Cardiac muscle cell (in vitro differentiated cells and primary cell): ENCODE data around the gene FAM227A. TPM values are rescaled to one million over a fixed set of nuclear protein-coding genes. Genes with fewer than 3 reads are reported as not detected.
A peak's percentile ranks its signal among the peaks of the same experiment; 100 is the strongest.
"Not testable (repeated sequence)": the region's sequence is repeated elsewhere in the genome, so short reads cannot be mapped to it uniquely, and the experiment has no call there.

Experiments used
- DNase-seq, 2 donors: peaks; one replicate each; pipeline versions ENCODE4 v3.0.0 to v3.0.0-alpha.2; 2010 to 2017; ENCODE audit warnings: low read depth in 1 of 2, low spot score in 1 of 2
- H3K27ac ChIP-seq: fragments of 200-600 bp; sonication (generic); 2 replicates; pipeline ENCODE4 v1.5.1; 2016
- H3K27me3 ChIP-seq: fragments of 200-600 bp; sonication (generic); 2 replicates; pipeline ENCODE4 v1.6.0; 2016; ENCODE audit warnings: control low read depth
- H3K36me3 ChIP-seq: fragments of 200-600 bp; sonication (generic); 2 replicates; pipeline ENCODE4 v1.5.1; 2016; ENCODE audit warnings: control low read depth
- H3K4me1 ChIP-seq: fragments of 200-600 bp; sonication (generic); 2 replicates; pipeline ENCODE4 v1.8.1; 2017; ENCODE audit warnings: low read depth, mild to moderate bottlenecking, mixed run types
- H3K4me3 ChIP-seq: fragments of 200-600 bp; sonication (generic); 2 replicates; pipeline ENCODE4 v1.5.1; 2016; ENCODE audit warnings: mild to moderate bottlenecking
- H3K9me3 ChIP-seq: fragments of 200-600 bp; sonication (generic); 2 replicates; pipeline ENCODE4 v1.5.1; 2017; ENCODE audit warnings: low read depth, mild to moderate bottlenecking, control low read depth
- polyA plus RNA-seq: library from polyadenylated mRNA; unstranded; fragments of >200 nt; fragmentation: Nextera tagmentation; extraction: Ambion mirVana; gene quantifications from 2 replicates; pipeline ENCODE4 v1.2.1, GENCODE V29; 2016
- total RNA-seq: library from RNA; depleted of rRNA; stranded (reverse); fragments of >200 nt; gene quantifications from 2 replicates; pipeline ENCODE4 v1.2.3, GENCODE V29; 2016
- TF ChIP-seq, protein P1 (sequence below): IDR thresholded peaks from 2 replicates; pipeline ENCODE4 v1.5.1; 2012; ENCODE audit warnings: low read depth, mild to moderate bottlenecking, low read length

FAM227A gene
- total and polyA plus RNA-seq, 2 experiments from 2014 or later, result 4.5 to 7.4 TPM

GRCh38 chr22:38629108-38629507, 27.1 kb downstream of the FAM227A start:
- Histone ChIP-seq H3K4me1 (no peaks in the 10 kb centered on the region), H3K27ac (no peak overlapping the region), H3K4me3 (no peak overlapping the region), H3K27me3 (no peaks in the 10 kb centered on the region), H3K36me3 (no peaks in the 10 kb centered on the region), H3K9me3 (no peaks in the 10 kb centered on the region)
- DNase-seq, result no peak
- TF ChIP-seq, protein P1, sequence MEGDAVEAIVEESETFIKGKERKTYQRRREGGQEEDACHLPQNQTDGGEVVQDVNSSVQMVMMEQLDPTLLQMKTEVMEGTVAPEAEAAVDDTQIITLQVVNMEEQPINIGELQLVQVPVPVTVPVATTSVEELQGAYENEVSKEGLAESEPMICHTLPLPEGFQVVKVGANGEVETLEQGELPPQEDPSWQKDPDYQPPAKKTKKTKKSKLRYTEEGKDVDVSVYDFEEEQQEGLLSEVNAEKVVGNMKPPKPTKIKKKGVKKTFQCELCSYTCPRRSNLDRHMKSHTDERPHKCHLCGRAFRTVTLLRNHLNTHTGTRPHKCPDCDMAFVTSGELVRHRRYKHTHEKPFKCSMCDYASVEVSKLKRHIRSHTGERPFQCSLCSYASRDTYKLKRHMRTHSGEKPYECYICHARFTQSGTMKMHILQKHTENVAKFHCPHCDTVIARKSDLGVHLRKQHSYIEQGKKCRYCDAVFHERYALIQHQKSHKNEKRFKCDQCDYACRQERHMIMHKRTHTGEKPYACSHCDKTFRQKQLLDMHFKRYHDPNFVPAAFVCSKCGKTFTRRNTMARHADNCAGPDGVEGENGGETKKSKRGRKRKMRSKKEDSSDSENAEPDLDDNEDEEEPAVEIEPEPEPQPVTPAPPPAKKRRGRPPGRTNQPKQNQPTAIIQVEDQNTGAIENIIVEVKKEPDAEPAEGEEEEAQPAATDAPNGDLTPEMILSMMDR, result no peak

- no peak overlapping the region for H3K4me3 ChIP-seq
- H3K9me3 ChIP-seq, result no peaks in the 10 kb centered on the region
- H3K36me3 ChIP-seq, result no peaks in the 10 kb centered on the region
- no peaks in the 10 kb centered on the region for H3K4me1 ChIP-seq
- no peak for DNase-seq
- TF ChIP-seq, protein P1, result no peak
- H3K27ac ChIP-seq, result no peak overlapping the region
- H3K27me3 ChIP-seq, result no peaks in the 10 kb centered on the region
Measured at GRCh38 chr22:38628444-38628843, 27.7 kb downstream of the FAM227A start.

DNA sequence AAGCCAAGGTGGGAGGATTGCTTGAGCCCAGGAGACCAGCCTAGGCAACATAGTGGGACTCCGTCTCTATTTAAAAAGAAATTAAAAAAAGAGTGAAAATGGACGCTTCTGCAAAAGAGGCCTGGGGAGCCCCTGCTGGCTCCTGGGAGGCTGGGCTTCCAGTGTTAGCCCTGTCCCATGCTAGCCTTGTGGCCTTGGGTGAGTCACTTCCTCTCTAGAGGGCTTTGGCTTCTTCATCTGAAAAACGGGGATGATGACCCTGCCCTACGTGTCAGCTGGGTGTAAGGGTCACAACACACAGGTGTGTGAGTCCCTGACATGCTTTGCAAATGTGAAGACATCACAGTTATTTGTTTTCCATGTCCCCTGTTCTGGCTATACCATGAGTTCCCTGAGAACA, 32.8 kb downstream of the FAM227A start:
- TF ChIP-seq, protein P1, result no peak
- Histone ChIP-seq H3K4me1 (no peaks in the 10 kb centered on the region), H3K27me3 (no peaks in the 10 kb centered on the region), H3K27ac (no peak overlapping the region), H3K36me3 (peaks cover 4% of the 10 kb centered on the region), H3K4me3 (no peak overlapping the region), H3K9me3 (no peaks in the 10 kb centered on the region)
- DNase-seq, result no peak

DNA sequence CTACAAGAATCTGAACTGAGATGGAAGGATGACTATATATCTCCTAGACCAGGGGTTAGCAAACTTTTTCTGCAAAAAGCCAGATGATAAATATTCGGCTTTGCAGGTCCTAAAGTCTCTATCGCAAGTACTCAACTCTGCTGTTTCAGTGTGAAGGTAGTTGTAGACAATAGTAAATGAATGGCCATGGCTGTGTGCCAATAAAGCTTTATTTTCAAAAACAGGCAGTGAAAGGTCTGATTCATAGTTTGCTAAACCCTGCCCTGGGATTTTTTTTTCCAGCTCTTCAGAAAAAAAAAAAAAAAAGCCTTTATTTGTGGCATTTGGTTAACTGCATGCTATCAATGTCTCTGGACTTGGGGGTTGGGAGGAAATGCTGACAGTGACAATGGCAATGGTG, 37.5 kb downstream of the FAM227A start:
- no peak overlapping the region for H3K4me3 ChIP-seq
- no peak overlapping the region for H3K27ac ChIP-seq
- H3K36me3 ChIP-seq, result peaks cover 7% of the 10 kb centered on the region
- peak in 1 of 2 donors; percentile 14 for DNase-seq
- TF ChIP-seq, protein P1, result no peak
- no peaks in the 10 kb centered on the region for H3K9me3 ChIP-seq
- no peaks in the 10 kb centered on the region for H3K27me3 ChIP-seq
- H3K4me1 ChIP-seq, result no peaks in the 10 kb centered on the region

DNA sequence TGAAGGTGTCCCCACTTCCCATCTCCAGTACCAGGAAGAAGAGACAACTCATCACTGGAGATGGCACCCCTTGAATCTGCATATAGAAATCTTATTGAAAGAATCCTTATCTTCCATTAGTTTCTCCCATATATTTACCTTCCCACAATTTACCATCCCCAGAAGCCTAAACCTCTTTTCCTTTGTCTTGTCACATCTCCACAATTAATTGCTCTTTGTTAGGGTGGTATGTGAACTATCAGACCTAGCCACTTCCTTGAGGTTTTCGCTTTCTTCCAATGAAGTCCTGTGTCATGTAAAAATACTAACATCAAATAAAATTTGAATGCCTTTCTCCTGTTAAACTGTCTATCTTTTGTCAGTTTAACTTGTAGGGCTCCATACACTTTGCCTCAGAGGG, 37.9 kb downstream of the FAM227A start:
- DNase-seq, result no peak
- Histone ChIP-seq H3K4me3 (no peak overlapping the region), H3K36me3 (peaks cover 7% of the 10 kb centered on the region), H3K27ac (no peak overlapping the region), H3K4me1 (no peaks in the 10 kb centered on the region), H3K27me3 (no peaks in the 10 kb centered on the region), H3K9me3 (no peaks in the 10 kb centered on the region)
- TF ChIP-seq, protein P1, result no peak

- not testable (repeated sequence) for H3K36me3 ChIP-seq, H3K27ac ChIP-seq, H3K9me3 ChIP-seq, H3K4me1 ChIP-seq, DNase-seq, H3K4me3 ChIP-seq, H3K27me3 ChIP-seq
Measured at GRCh38 chr22:38615064-38615405, 41.2 kb downstream of the FAM227A start.
